Astrocyte (in vitro differentiated cells and primary cell): Measurements from ENCODE around the gene RESF1.

Source experiments
- CTCF ChIP-seq: IDR thresholded peaks from 2 replicates; pipeline ENCODE4 v1.5.1; 2011; ENCODE audit warnings: low read depth, mild to moderate bottlenecking, inconsistent platforms, low read length, moderate library complexity; ENCODE audit not compliant: insufficient read depth
- EZH2 ChIP-seq: IDR thresholded peaks from 2 replicates; pipeline ENCODE4 v1.6.1; 2012; ENCODE audit warnings: mild to moderate bottlenecking, low read length, inconsistent platforms; ENCODE audit not compliant: insufficient read depth

GRCh38 chr12:31966558-31967205 lies 7.5 kb downstream of the RESF1 start:
- no peak for TF ChIP-seq CTCF
- TF ChIP-seq EZH2, result no peak
